Omental fat pad (tissue), 4 donors: ENCODE results near the gene CD300LB. TPM values are rescaled to one million over a fixed set of nuclear protein-coding genes. Genes with fewer than 3 reads are reported as not detected.

Experiments used
- ATAC-seq: fragments of 150-250 bp; one replicate; pipeline ENCODE4 v1.9.1; 2016; ENCODE audit warnings: mild to moderate bottlenecking, moderate library complexity; ENCODE audit not compliant: low FRiP score
- DNase-seq: peaks from one replicate; pipeline ENCODE4 v3.0.0-alpha.2; 2019; ENCODE audit warnings: low spot score
- CTCF ChIP-seq, 3 donors: fragments of 450-650 bp; IDR thresholded peaks; one replicate each; pipeline ENCODE4 v1.5.1; 2016 to 2017; ENCODE audit warnings: antibody characterized with exemption in 3 of 3, mild to moderate bottlenecking in 3 of 3, moderate library complexity in 2 of 3
- total RNA-seq, 4 donors: library from RNA; depleted of rRNA; stranded (reverse); fragments of >200 nt; gene quantifications; one replicate each; pipeline ENCODE4 v1.1.0, GENCODE V29; 2016

CD300LB gene
- total RNA-seq, 4 donors from 2014 or later, result 0.63 to 14.1 (median 0.86) TPM

GRCh38 chr17:74543891-74544760 lies 12.9 kb upstream of the CD300LB start:
- no peak for ATAC-seq
- no peak for TF ChIP-seq CTCF (IDR thresholded peaks at IDR 0.05)
- no peak for DNase-seq

- ATAC-seq (no peak), DNase-seq (no peak)
- no peak for TF ChIP-seq CTCF (IDR thresholded peaks at IDR 0.05)
These were observed 12.1 kb upstream of the CD300LB start for GRCh38 chr17:74543406-74543805.

- ATAC-seq (no peak), DNase-seq (no peak)
- TF ChIP-seq CTCF (IDR thresholded peaks at IDR 0.05), result no peak
These were observed 11.6 kb upstream of the CD300LB start for GRCh38 chr17:74542727-74543383.

- TF ChIP-seq CTCF (IDR thresholded peaks at IDR 0.05), result no peak
- DNase-seq (no peak), ATAC-seq (no peak)
These were observed 10.9 kb upstream of the CD300LB start for GRCh38 chr17:74542166-74542565.

- TF ChIP-seq CTCF (IDR thresholded peaks at IDR 0.05), result no peak
- ATAC-seq, result no peak
- no peak for DNase-seq
These were observed 10.2 kb upstream of the CD300LB start for GRCh38 chr17:74541176-74542111.

GRCh38 chr17:74539281-74539820 lies 8.1 kb upstream of the CD300LB start:
- no peak for TF ChIP-seq CTCF (IDR thresholded peaks at IDR 0.05)

More at GRCh38 chr17:74539281-74539820, 8.1 kb upstream of the CD300LB start:
- DNase-seq (no peak), ATAC-seq (no peak)
